GM12878 (cell line): ENCODE results near the gene SLC37A1.

Experiments
- EP300 ChIP-seq, 2 experiments: fragments of 150-350 bp in 1 of 2; IDR thresholded peaks; 2 replicates each; pipeline ENCODE4 v1.6.1; 2011 to 2012; ENCODE audit warnings: low read depth in 2 of 2, low read length in 2 of 2, borderline replicate concordance in 1 of 2, improper control_type of control experiment in 1 of 2, inconsistent platforms in 1 of 2; ENCODE audit not compliant: control insufficient read depth in 1 of 2
- EZH2 ChIP-seq: IDR thresholded peaks from 2 replicates; pipeline ENCODE4 v1.6.1; 2012; ENCODE audit warnings: low read depth, mild to moderate bottlenecking, control low read depth, inconsistent platforms, low read length, borderline replicate concordance; ENCODE audit not compliant: control insufficient read depth
- POLR2A ChIP-seq: IDR thresholded peaks from 2 replicates; pipeline ENCODE4 v1.6.1; 2011; ENCODE audit warnings: low read depth, mild to moderate bottlenecking, low read length
- POLR2AphosphoS5 ChIP-seq: IDR thresholded peaks from 2 replicates; pipeline ENCODE4 v1.6.1; 2011; ENCODE audit warnings: mild to moderate bottlenecking, low read length, inconsistent platforms
- RBBP5 ChIP-seq: fragments of 200-600 bp; sonication (generic); conservative IDR thresholded peaks from 2 replicates; pipeline ENCODE4 v1.6.1; 2016
- TAF1 ChIP-seq: IDR thresholded peaks from 2 replicates; pipeline ENCODE4 v1.6.1; 2011; ENCODE audit warnings: mild to moderate bottlenecking, low read depth, low read length, borderline replicate concordance
- TCF12 ChIP-seq: IDR thresholded peaks from 2 replicates; pipeline ENCODE4 v1.6.1; 2011; ENCODE audit warnings: low read depth, mild to moderate bottlenecking, low read length
- TF ChIP-seq, protein P1 (sequence below), 3 experiments: IDR thresholded peaks in 2 of 3; conservative IDR thresholded peaks in 1 of 3; 2 replicates each; pipeline ENCODE4 v1.5.1; 2011; ENCODE audit warnings: low read depth in 3 of 3, low read length in 3 of 3, mild to moderate bottlenecking in 3 of 3, control low read depth in 2 of 3, moderate library complexity in 2 of 3, inconsistent platforms in 1 of 3, mixed read lengths in 1 of 3; ENCODE audit not compliant: control insufficient read depth in 2 of 3, insufficient read depth in 1 of 3; ENCODE audit errors: extremely low read depth in 1 of 3

DNA sequence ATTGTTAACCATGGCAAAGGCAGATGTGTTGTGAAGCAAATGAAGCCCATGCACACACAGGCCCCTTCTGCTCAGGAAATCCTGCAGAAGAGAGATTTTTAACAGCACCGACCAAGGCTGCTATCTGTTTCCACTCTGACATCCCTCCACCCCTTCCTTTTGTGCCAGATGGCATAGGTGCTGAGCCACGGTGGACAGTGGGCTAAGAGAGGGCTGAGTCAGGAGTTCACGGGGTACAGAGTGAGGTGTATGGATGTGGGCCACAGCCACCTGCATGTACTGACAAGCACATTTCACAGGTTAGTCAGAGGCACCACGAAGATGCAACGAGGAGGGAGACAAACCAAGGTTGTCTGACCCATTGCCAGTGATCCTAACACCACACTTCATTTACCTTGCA, 27.1 kb upstream of the SLC37A1 start:
- TF ChIP-seq TCF12 = no peak
- TF ChIP-seq EP300 (IDR thresholded peaks at IDR 0.05; ENCODE audit: borderline replicate concordance in 1 of 2, control insufficient read depth in 1 of 2, low read depth in 2 of 2, low read length in 2 of 2) = no peak
- TF ChIP-seq TAF1 = no peak
- no peak for TF ChIP-seq POLR2A
- TF ChIP-seq POLR2AphosphoS5 = no peak
- TF ChIP-seq EZH2 = no peak
- TF ChIP-seq, protein P1, sequence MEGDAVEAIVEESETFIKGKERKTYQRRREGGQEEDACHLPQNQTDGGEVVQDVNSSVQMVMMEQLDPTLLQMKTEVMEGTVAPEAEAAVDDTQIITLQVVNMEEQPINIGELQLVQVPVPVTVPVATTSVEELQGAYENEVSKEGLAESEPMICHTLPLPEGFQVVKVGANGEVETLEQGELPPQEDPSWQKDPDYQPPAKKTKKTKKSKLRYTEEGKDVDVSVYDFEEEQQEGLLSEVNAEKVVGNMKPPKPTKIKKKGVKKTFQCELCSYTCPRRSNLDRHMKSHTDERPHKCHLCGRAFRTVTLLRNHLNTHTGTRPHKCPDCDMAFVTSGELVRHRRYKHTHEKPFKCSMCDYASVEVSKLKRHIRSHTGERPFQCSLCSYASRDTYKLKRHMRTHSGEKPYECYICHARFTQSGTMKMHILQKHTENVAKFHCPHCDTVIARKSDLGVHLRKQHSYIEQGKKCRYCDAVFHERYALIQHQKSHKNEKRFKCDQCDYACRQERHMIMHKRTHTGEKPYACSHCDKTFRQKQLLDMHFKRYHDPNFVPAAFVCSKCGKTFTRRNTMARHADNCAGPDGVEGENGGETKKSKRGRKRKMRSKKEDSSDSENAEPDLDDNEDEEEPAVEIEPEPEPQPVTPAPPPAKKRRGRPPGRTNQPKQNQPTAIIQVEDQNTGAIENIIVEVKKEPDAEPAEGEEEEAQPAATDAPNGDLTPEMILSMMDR (IDR thresholded peaks at IDR 0.05 in 2 of 3, conservative IDR thresholded peaks at IDR 0.05 in 1 of 3; ENCODE audit: control insufficient read depth in 2 of 3, extremely low read depth in 1 of 3, insufficient read depth in 1 of 3, low read depth in 3 of 3, low read length in 3 of 3) = no peak
- TF ChIP-seq RBBP5 = no peak
